Lung (tissue), 12 donors: ENCODE data around the gene CREBZF. TPM values are rescaled to one million over a fixed set of nuclear protein-coding genes. Genes with fewer than 3 reads are reported as not detected.
"Not testable (repeated sequence)": the region's sequence is repeated elsewhere in the genome, so short reads cannot be mapped to it uniquely, and the experiment has no call there.

Experiments
- ATAC-seq: fragments of 200-7000 bp; cut with Tn5 transposase; one replicate; pipeline ENCODE4 v1.9.1; 2020; ENCODE audit warnings: moderate number of reproducible peaks; ENCODE audit not compliant: insufficient read depth, low FRiP score
- DNase-seq, 3 donors: peaks; one replicate each; pipeline ENCODE4 v3.0.0-alpha.2; 2013 to 2017
- H3K27ac ChIP-seq, 2 donors: one replicate each; pipeline ENCODE4 v1.5.1; 2013; ENCODE audit warnings: mild to moderate bottlenecking in 2 of 2, moderate library complexity in 2 of 2, control low read depth in 1 of 2, inconsistent platforms in 1 of 2, low read depth in 1 of 2, low read length in 1 of 2
- H3K27me3 ChIP-seq, 3 donors: one replicate each; pipeline ENCODE4 v1.5.1; 2013; ENCODE audit warnings: low read length in 2 of 3; ENCODE audit not compliant: control insufficient read depth in 3 of 3, insufficient read depth in 3 of 3
- H3K36me3 ChIP-seq, 4 donors: one replicate each; pipeline ENCODE4 v1.5.1; 2013; ENCODE audit warnings: low read length in 4 of 4, mild to moderate bottlenecking in 1 of 4, moderate library complexity in 1 of 4; ENCODE audit not compliant: control insufficient read depth in 4 of 4, insufficient read depth in 4 of 4
- H3K4me1 ChIP-seq, 5 donors: one replicate each; pipeline ENCODE4 v1.5.1; 2013; ENCODE audit warnings: low read length in 5 of 5, mild to moderate bottlenecking in 2 of 5, moderate library complexity in 1 of 5; ENCODE audit not compliant: control insufficient read depth in 5 of 5, insufficient read depth in 5 of 5
- H3K4me3 ChIP-seq: one replicate; pipeline ENCODE4 v1.5.1; 2013; ENCODE audit warnings: mild to moderate bottlenecking, control low read depth, moderate library complexity
- H3K9ac ChIP-seq, 2 donors: one replicate each; pipeline ENCODE4 v1.5.1; 2013; ENCODE audit warnings: low read length in 2 of 2, control low read depth in 1 of 2; ENCODE audit not compliant: insufficient read depth in 1 of 2
- H3K9me3 ChIP-seq, 4 donors: one replicate each; pipeline ENCODE4 v1.5.1; 2013; ENCODE audit warnings: low read length in 3 of 4, mild to moderate bottlenecking in 1 of 4, moderate library complexity in 1 of 4; ENCODE audit not compliant: control insufficient read depth in 4 of 4, insufficient read depth in 3 of 4
- WGBS, 2 donors: extraction: QIAGEN DNeasy Blood & Tissue Kit; methylation state at CpG; one replicate each; pipeline ENCODE4 v1.1.7; 2013; 5-methylcytosine and 5-hydroxymethylcytosine counted together
- polyA plus RNA-seq, 2 donors: library from polyadenylated mRNA; stranded (reverse); fragments of 200-250 nt; gene quantifications; one replicate each; pipeline ENCODE4 v1.2.1, GENCODE V29; 2013
- total RNA-seq, 2 donors: library from RNA; depleted of rRNA in 1 of 2; stranded (reverse); fragments of >200 nt in 1 of 2; gene quantifications; one replicate each; pipeline ENCODE4 v1.2.1, GENCODE V29; 2014 to 2021
- TF ChIP-seq, protein P1 (sequence below): IDR thresholded peaks from 2 replicates; pipeline ENCODE4 v1.5.1; 2012; ENCODE audit warnings: mild to moderate bottlenecking; ENCODE audit errors: control extremely low read depth, extremely low read depth
- donor health status: control.
- donor health status: control.
- donor health status: Bipolar disorder and iron deficiency.
- donor health status: healthy.
- donor health status: DM: yes; HTN: yes; CAD: no.

CREBZF gene
- total and polyA plus RNA-seq, 4 donors, result 20.2 to 115 (median 33.9) TPM

- TF ChIP-seq, protein P1, sequence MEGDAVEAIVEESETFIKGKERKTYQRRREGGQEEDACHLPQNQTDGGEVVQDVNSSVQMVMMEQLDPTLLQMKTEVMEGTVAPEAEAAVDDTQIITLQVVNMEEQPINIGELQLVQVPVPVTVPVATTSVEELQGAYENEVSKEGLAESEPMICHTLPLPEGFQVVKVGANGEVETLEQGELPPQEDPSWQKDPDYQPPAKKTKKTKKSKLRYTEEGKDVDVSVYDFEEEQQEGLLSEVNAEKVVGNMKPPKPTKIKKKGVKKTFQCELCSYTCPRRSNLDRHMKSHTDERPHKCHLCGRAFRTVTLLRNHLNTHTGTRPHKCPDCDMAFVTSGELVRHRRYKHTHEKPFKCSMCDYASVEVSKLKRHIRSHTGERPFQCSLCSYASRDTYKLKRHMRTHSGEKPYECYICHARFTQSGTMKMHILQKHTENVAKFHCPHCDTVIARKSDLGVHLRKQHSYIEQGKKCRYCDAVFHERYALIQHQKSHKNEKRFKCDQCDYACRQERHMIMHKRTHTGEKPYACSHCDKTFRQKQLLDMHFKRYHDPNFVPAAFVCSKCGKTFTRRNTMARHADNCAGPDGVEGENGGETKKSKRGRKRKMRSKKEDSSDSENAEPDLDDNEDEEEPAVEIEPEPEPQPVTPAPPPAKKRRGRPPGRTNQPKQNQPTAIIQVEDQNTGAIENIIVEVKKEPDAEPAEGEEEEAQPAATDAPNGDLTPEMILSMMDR, result no peak
- Histone ChIP-seq H3K4me1 (peaks cover 0 to 27% (median 3%) of the 10 kb centered on the region in 5 donors), H3K27me3 (no peaks in the 10 kb centered on the region), H3K9ac (no peak overlapping the region), H3K36me3 (peaks cover 3 to 24% (median 4%) of the 10 kb centered on the region in 4 donors), H3K27ac (no peak overlapping the region), H3K9me3 (no peaks in the 10 kb centered on the region), H3K4me3 (no peak overlapping the region)
- DNase-seq (no peak), ATAC-seq (no peak)
- 49 to 74% methylated on average over 1 of the region's 1 CpG for WGBS, 2 donors
Observed at GRCh38 chr11:85658180-85658579, 6.7 kb downstream of the CREBZF start.

- no peaks in the 10 kb centered on the region for H3K9me3 ChIP-seq
- no peaks in the 10 kb centered on the region for H3K27me3 ChIP-seq
- H3K36me3 ChIP-seq, result peaks cover 2 to 18% (median 3%) of the 10 kb centered on the region in 4 donors
- 94 to 95% methylated on average over 1 of the region's 1 CpG for WGBS, 2 donors
- ATAC-seq (no peak), DNase-seq (no peak)
- no peak overlapping the region for H3K4me3 ChIP-seq
- H3K27ac ChIP-seq, result no peak overlapping the region
- no peak overlapping the region for H3K9ac ChIP-seq
- TF ChIP-seq, protein P1, result no peak
- H3K4me1 ChIP-seq, result peaks cover 0 to 21% (median 3%) of the 10 kb centered on the region in 5 donors
Observed at GRCh38 chr11:85656777-85657176, 8.2 kb downstream of the CREBZF start.

GRCh38 chr11:85654343-85654742 is 10.6 kb downstream of the CREBZF start:
- H3K9ac ChIP-seq, H3K27me3 ChIP-seq, H3K4me3 ChIP-seq, H3K27ac ChIP-seq, DNase-seq, H3K9me3 ChIP-seq, ATAC-seq, H3K4me1 ChIP-seq: not testable (repeated sequence)
- whole genome bisulfite sequencing, 2 donors, result 85 to 93% methylated on average over 4 of the region's 4 CpGs
- H3K36me3 ChIP-seq, result peaks cover 2 to 22% (median 5%) of the 10 kb centered on the region in 4 donors

DNA sequence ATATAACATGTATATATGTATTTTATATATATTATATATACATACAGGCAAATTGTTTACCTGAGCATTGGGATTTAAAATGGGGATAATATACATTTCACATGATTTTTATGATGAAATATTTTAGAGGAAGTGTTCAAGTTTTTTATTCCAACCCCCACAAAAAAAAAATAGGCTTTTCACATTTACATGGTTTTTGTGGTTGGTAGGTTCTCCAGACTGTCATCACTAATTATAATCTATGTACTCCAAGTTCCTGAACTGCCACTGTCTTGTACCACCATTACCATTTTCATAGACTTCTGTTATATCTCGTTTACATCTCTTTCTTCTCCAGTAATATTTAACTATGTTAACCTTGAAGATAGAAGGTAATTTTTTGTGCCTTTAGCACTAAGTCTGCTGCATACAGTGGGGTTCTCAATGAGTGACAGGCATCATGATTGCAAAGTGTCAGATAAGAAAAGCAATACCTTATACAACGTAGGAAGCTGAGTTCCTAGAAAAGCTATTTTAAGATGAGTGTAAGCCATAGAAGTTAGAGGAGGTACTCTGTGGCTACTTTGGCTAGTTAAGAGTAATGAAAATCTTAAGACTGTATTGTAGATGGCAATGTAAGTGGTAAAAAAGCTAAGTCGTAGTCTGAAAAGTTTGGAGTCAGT is 12.0 kb downstream of the CREBZF start:
- Histone ChIP-seq H3K36me3 (peaks cover 2 to 18% (median 5%) of the 10 kb centered on the region in 4 donors), H3K27me3 (no peaks in the 10 kb centered on the region), H3K4me3 (no peak overlapping the region), H3K9me3 (no peaks in the 10 kb centered on the region), H3K27ac (no peak overlapping the region), H3K9ac (no peak overlapping the region), H3K4me1 (peaks cover 0 to 9% (median 0%) of the 10 kb centered on the region in 5 donors)
- ATAC-seq, result no peak
- 53 to 55% methylated on average over 3 of the region's 3 CpGs for WGBS, 2 donors
- no peak for DNase-seq
- TF ChIP-seq, protein P1, result no peak
